GM12891 (cell line): ENCODE data around the gene SYMPK.

Experiments used
- DNase-seq: peaks from one replicate; pipeline ENCODE4 v3.0.0; 2011; ENCODE audit warnings: low spot score; ENCODE audit not compliant: insufficient read length
- FAIRE-seq: peaks from 2 replicates; lab custom pipeline; 2011; peaks lifted over from hg19 to GRCh38; lab: Jason Lieb, UNC
- PAX5 ChIP-seq: IDR thresholded peaks from 2 replicates; pipeline ENCODE4 v1.6.1; 2011; ENCODE audit warnings: low read length, moderate library complexity, mild to moderate bottlenecking; ENCODE audit not compliant: insufficient read depth, severe bottlenecking
- POLR2A ChIP-seq: IDR thresholded peaks from 2 replicates; pipeline ENCODE4 v1.6.1; 2011; ENCODE audit warnings: low read depth, low read length, control low read depth
- POLR2AphosphoS5 ChIP-seq: IDR thresholded peaks from 2 replicates; pipeline ENCODE4 v1.6.1; 2011; ENCODE audit warnings: low read depth, low read length, control low read depth
- POU2F2 ChIP-seq: IDR thresholded peaks from 2 replicates; pipeline ENCODE4 v1.6.1; 2011; ENCODE audit warnings: low read depth, mild to moderate bottlenecking, control low read depth, low read length, moderate library complexity
- SPI1 ChIP-seq: IDR thresholded peaks from 2 replicates; pipeline ENCODE4 v1.6.1; 2011; ENCODE audit warnings: low read depth, low read length, control low read depth
- TAF1 ChIP-seq: IDR thresholded peaks from 2 replicates; pipeline ENCODE4 v1.6.1; 2011; ENCODE audit warnings: low read depth, low read length, control low read depth

SYMPK gene

DNA sequence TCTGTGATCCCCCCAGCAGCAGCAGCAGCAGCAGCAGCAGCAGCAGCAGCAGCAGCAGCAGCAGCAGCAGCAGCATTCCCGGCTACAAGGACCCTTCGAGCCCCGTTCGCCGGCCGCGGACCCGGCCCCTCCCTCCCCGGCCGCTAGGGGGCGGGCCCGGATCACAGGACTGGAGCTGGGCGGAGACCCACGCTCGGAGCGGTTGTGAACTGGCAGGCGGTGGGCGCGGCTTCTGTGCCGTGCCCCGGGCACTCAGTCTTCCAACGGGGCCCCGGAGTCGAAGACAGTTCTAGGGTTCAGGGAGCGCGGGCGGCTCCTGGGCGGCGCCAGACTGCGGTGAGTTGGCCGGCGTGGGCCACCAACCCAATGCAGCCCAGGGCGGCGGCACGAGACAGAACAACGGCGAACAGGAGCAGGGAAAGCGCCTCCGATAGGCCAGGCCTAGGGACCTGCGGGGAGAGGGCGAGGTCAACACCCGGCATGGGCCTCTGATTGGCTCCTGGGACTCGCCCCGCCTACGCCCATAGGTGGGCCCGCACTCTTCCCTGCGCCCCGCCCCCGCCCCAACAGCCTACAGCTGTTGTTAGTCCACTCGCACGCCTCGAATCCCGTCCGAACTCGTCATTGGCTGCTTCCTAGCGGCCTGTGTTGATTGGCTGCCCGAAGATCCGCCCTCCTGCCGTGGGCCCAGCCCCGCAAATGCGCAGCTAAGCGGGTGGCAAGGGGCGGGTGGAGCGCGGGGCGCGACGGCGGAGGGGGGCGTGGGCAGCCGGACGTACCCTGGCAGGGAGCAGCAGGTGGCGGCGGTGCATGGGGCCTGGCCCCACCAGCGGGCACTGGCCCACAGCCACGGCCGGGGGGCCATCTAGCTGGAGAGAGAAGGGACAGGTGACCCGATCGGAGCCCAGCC, 92.5 kb downstream of the SYMPK start:
- TF ChIP-seq POU2F2: no peak
- no peak for TF ChIP-seq PAX5
- no peak for TF ChIP-seq SPI1
- TF ChIP-seq POLR2AphosphoS5: no peak; the same call in none of the 2 replicates
- DNase-seq (peak; percentile 93), FAIRE-seq (no peak)

DNA sequence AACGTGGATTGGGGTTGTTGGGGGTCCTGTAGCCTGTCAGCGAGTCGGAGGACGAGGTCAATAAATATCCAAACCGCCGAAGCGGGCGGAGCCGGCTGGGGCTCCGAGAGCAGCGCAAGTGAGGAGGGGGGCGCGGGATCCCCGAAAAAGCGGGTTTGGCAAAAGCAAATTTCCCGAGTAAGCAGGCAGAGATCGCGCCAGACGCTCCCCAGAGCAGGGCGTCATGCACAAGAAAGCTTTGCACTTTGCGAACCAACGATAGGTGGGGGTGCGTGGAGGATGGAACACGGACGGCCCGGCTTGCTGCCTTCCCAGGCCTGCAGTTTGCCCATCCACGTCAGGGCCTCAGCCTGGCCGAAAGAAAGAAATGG, 93.1 kb downstream of the SYMPK start:
- FAIRE-seq: no peak
- no peak for DNase-seq
- TF ChIP-seq POU2F2 (0 out of 2 replicates have a peak, but pooled peaks have one; percentile 9), TAF1 (no peak)

DNA sequence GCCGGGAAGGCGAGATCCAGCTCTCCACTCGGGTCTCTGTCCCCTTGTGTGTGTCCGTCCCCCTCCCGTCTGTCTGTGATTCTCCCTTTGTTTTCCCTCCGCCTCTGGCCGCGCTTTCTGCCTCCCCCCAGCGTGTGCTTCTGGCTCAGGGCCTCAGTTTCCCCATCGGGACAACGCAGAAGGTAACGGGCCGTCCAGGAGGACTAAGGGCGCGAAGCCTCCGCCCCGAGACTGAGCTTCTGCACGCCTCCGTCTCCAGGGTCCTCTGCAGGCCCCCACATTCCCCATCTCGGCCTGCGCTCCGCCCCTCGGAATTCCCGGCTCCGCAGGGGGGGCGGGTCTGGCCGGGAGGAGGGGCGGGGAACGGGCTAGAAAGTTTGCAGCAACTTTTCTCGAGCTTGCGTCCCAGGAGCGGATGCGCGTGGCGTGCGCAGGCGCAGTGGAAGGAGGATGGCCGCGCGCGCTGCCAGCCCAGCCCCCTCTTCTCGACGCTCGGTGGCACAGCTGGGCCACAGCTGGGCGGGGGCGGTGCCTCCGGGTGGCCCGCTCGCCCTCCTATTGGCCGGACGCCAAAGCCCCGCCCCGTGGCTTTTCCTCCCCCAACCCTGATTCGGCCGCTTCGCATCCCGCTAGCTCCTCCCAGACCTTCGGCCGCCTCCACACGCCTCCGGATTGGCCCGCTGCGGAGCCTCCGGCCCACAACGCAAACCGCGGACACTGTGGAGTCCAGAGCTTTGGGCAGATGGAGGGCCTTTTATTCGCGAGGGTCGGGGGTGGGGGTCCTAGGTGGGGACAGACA, 93.8 kb downstream of the SYMPK start, which contains the start of gene SIX5:
Gene SIX5, minus strand, starts transcription at position 269 of the 799 bp plus-strand sequence. CDS start 408 bp downstream, outside the sequence.
- DNase-seq: peak; percentile 99
- FAIRE-seq: peak; percentile 100
- TF ChIP-seq POU2F2 (peak; percentile 65; the same call in 1 of the 2 replicates), POLR2AphosphoS5 (peak; percentile 45; the same call in 1 of the 2 replicates), PAX5 (peak; percentile 24), TAF1 (no peak), SPI1 (no peak), POLR2A (peak; percentile 47; the same call in 1 of the 2 replicates)

DNA sequence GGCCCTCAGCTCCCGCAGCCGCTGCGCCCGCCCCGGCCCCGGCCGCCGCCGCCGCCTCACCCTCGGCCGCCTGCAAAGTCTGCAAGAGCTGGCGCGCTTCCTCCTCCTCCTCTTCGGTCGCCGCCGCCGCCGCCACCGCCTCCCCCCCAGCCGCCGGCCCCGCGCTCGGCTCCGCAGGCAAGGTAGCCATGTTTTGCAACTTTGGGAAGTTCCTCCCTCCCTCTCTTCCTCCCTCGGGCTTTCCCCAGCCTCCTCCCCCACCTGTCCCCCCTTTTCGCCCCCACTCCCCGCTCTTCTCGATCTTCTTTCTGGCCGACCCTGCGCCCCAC, 94.3 kb downstream of the SYMPK start:
- DNase-seq (no peak), FAIRE-seq (no peak)
- TF ChIP-seq POLR2A (no peak), TAF1 (no peak), POU2F2 (no peak), POLR2AphosphoS5 (no peak), SPI1 (no peak), PAX5 (no peak)

DNA sequence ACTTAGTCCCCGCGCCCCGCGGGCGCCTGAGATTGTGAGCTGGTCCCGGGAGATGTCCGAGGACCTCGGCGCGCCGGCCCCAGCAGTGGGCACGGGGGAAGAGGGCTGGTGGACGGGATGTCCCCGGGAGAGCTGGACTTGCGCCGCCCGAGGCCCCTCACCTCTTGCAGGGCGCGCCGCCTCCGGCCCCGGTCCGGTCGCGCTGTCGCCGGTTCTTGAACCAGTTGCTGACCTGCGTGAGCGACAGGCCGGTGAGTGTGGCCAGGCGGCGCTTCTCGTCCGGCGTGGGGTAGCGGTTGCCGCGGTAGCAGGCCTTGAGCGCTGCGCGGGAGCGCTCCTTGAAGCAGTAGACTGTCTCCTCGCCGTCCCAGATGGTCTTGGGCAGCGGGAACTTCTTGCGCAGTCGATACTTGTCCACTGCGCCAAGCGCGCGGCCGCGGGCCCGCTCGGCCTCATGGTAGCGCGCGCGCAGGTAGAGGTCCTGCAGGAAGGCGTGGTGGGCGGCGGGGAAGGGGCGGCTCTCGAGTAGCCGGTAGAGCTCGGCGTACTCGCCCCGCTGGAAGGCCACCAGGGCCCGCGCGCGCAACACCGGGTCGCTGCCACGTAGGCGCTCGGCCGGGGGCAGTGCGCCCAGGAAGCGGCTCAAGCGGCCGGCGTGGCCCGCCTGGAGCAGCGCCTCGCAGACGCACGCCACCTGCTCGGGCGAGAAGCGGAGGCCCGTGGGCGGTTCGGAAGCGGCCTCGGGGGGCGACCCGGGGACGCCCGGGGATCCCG, 94.9 kb downstream of the SYMPK start:
- FAIRE-seq (peak; percentile 88), DNase-seq (peak; percentile 64)
- TF ChIP-seq POU2F2: no peak
- TF ChIP-seq POLR2A: no peak
- no peak for TF ChIP-seq PAX5
- TF ChIP-seq TAF1: no peak
- TF ChIP-seq POLR2AphosphoS5: no peak

DNA sequence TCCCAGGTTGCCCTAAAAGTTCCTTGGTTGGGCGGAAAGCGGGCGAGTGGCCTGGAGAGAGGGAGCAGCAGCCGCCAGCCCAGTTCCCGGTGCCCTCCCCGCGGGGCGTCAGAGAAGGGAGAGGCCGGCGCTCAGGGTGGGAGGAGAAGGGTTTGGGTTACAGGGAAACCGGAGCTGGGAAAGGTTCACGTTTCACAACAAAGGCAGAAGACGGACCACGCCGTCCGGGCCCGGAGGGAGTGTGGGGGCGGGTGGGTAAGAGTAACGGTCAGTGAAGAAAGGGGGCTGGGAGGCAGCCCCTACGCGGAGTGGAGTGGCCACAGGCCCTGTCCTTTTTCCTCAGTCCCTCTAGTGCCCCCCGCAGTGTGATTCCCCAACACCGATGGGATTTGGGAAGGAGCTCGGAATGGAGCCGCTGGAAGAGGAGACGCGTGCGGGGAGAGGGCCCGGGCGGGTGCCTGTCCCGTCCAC, 95.5 kb downstream of the SYMPK start:
- FAIRE-seq: no peak
- DNase-seq: no peak

DNA sequence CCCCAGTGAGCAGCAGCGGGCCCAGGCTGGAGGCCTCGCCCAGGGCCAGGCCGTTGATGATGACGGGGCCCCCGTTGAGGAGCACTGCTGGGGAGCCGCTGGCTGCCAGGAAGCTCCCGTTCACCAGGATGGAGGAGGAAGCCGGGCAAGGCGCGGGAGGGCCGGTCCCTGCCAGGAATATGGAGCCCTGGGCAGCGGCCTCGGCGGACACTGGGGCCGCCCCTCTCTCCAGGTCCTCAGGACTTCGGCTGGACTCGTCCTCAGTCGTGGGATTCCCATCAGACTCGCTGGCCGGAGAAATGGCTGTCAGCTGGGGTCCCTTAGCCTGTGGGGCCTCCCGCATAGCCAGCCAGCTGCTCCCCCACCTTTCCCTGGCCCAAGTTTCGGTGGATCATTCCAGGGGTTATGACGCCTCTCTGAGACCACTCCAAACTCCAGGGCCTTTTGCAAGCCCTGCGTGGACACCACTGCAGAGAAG, 96.0 kb downstream of the SYMPK start:
- DNase-seq (no peak), FAIRE-seq (no peak)
- no peak for TF ChIP-seq POLR2A
- no peak for TF ChIP-seq PAX5
- TF ChIP-seq POLR2AphosphoS5: no peak
- no peak for TF ChIP-seq TAF1
- no peak for TF ChIP-seq SPI1
- TF ChIP-seq POU2F2: no peak

More for the DNA sequence above, 95.5 kb downstream of the SYMPK start:
- TF ChIP-seq TAF1 (no peak), POLR2A (no peak), POLR2AphosphoS5 (no peak), POU2F2 (no peak), PAX5 (no peak), SPI1 (no peak)

DNA sequence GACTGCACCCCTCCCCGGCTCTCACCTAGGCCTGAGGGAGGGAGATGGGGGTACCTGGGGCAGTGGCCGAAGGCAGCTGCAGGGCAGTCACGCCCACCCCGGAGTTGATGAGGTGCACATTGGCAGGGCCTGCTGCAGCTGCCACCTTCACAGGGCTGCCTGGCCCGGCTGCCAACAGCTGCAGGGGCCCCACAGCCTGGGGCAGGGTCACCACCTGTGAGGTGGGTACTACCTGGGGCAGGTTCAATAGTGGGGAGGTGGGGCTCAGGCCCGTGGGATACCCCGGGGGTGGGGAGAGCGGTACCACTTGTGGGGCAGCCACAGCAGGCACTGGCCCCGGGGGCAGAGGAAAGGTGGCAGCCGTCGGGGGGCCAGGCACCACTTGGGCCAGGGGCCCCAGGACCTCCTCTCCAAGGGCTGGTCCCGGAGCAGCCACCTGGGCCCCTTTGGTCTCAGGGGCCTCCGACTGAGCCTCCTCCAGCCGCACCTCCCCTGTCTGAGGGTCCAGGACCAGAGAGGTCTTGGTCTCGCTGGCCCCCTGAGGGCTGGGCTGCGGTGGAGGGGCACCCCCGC, 96.6 kb downstream of the SYMPK start:
- FAIRE-seq (no peak), DNase-seq (no peak)
- TF ChIP-seq POU2F2 (no peak), SPI1 (no peak), POLR2AphosphoS5 (no peak), TAF1 (no peak), POLR2A (no peak), PAX5 (no peak)
